ENCODE measurements around the gene KIFC3. TPM values are rescaled to one million over a fixed set of nuclear protein-coding genes. Genes with fewer than 3 reads are reported as not detected.

Gene KIFC3
- total and polyA plus RNA-seq, 2 of the 13 experiments (the other 11 are each of a cell fraction or from before 2014, with no cell fraction given), result 42.1 to 45.3 TPM

DNA sequence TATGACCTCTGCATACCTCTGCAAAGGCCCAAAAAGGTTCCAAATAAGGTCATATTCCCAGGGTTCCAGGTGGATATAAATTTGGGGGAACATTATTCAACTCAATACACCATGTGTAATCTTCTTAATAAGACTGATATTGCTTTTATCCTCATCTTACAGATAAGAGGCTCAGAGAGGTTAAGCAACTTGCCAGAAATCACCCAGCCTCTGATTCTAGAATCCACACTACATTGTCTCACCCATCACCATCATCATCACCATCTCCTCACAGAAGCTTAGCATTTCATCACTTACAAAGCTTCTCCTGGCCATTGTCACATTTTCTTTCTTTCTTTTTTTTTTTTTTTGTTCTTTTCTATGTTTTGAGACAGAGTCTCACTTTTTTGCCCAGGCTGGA, 15.4 kb upstream of the KIFC3 start:
- Histone ChIP-seq H3K4me3 (replicated peaks in 1 of 3; ENCODE audit: insufficient read depth in 1 of 3, low read depth in 2 of 3, low read length in 3 of 3) (no peak overlapping the region), H3K27me3 (ENCODE audit: control insufficient read depth in 1 of 2, insufficient read depth in 2 of 2, low read length in 2 of 2) (no peaks in the 10 kb centered on the region), H3K36me3 (replicated peaks in 1 of 2; ENCODE audit: control insufficient read depth in 1 of 2, insufficient read depth in 2 of 2, low read length in 2 of 2) (no peaks in the 10 kb centered on the region), H3K4me2 (ENCODE audit: low read depth, low read length) (no peak overlapping the region), H3K27ac (ENCODE audit: extremely low read length, insufficient read depth, low read length) (no peak overlapping the region), H3K79me2 (ENCODE audit: insufficient read depth, low read length) (no peaks in the 10 kb centered on the region), H3K9ac (ENCODE audit: insufficient read depth, low read depth, low read length) (no peak overlapping the region), H3K9me3 (ENCODE audit: low read length) (no peaks in the 10 kb centered on the region), H3K4me1 (ENCODE audit: insufficient read depth, low read length) (peaks cover 40% of the 10 kb centered on the region), H4K20me1 (ENCODE audit: insufficient read depth, low read length) (no peaks in the 10 kb centered on the region), H2AFZ (ENCODE audit: low read length) (no peak overlapping the region)
- CTCF ChIA-PET (ENCODE audit: low intra/inter-chr PET ratio, low total read pairs), result no interaction called here
- no peak for FAIRE-seq
- in situ Hi-C loops (cut with HindIII; ENCODE audit: extremely low pct_ligation_motif_present, low pct_unique_long_range_greater_than_20kb) (no loop called here), intact Hi-C loops (cut with micrococcal nuclease; ENCODE audit: unreplicated experiment) (no loop called here)
- TF ChIP-seq ARNTL (CRISPR knock-in tag; IDR thresholded peaks at IDR 0.05) (no peak), ZNF768 (CRISPR knock-in tag; IDR thresholded peaks at IDR 0.05) (peak; percentile 50; the same call in 1 of the 2 replicates)
- no peak for ATAC-seq
- POLR2A ChIA-PET, result interaction anchor here (2.8 kb wide), 1 partner anchor 9 kb away, joined by 10 read pairs; no protein-coding TSS in a partner anchor
- no TSS peak for BruUV-seq (replicated peaks)
- no peak for DNase-seq (ENCODE audit: low spot score)

DNA sequence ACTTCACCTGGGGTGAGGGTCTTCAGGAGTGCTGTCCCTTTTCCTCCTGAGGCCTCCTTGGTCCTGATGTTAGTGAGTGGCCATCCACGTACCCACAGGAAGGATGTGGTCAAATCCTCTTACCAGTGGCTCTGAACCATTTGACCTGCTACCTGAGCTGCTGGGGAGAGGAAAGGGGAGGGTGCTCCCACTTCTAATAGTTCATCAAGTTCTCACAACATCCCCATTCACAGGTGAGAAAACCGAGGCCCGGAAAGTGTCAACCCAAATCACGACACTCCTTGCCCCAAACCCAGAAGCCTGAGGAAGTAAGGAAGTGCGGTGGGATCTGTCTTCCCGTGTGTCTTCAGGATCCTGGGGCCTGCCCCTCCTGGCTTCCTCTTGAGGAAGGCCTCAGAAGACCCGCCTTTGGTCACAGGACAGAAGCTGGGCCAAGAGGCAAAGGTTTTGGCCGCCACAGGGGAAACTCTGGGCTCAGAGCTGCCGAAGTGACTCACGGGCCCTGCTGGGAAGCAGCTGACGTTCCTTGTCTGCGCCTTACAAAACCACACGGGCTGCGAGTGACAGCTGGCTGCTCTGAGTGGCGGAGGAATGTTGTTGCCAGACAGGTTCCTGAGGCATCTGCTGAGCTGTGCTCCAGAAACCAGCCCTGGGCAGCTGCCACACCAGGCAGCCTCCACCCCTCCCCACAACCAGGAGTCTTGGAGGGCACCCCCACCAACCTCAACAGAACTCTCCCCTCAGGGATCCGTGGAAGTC, 13.9 kb upstream of the KIFC3 start:
- no peak for FAIRE-seq
- TF ChIP-seq TBX3 (IDR thresholded peaks at IDR 0.05; ENCODE audit: borderline replicate concordance), result no peak
- TF ChIP-seq SRSF4 (IDR thresholded peaks at IDR 0.05; ENCODE audit: low read depth, low read length, poor library complexity, severe bottlenecking), result no peak
- no peak for TF ChIP-seq ZNF749 (CRISPR knock-in tag; IDR thresholded peaks at IDR 0.05; ENCODE audit: borderline replicate concordance)
- TF ChIP-seq RARA (CRISPR knock-in tag; IDR thresholded peaks at IDR 0.05), result no peak
- TF ChIP-seq CEBPB (IDR thresholded peaks at IDR 0.05; ENCODE audit: borderline replicate concordance, low read depth, low read length), result no peak
- no peak for TF ChIP-seq ZKSCAN8 (CRISPR knock-in tag; IDR thresholded peaks at IDR 0.05; ENCODE audit: borderline replicate concordance)
- TF ChIP-seq GABPB1 (CRISPR knock-in tag; IDR thresholded peaks at IDR 0.05), result no peak
- TF ChIP-seq ZNF331 (CRISPR knock-in tag; IDR thresholded peaks at IDR 0.05), result no peak
- TF ChIP-seq, protein P1, sequence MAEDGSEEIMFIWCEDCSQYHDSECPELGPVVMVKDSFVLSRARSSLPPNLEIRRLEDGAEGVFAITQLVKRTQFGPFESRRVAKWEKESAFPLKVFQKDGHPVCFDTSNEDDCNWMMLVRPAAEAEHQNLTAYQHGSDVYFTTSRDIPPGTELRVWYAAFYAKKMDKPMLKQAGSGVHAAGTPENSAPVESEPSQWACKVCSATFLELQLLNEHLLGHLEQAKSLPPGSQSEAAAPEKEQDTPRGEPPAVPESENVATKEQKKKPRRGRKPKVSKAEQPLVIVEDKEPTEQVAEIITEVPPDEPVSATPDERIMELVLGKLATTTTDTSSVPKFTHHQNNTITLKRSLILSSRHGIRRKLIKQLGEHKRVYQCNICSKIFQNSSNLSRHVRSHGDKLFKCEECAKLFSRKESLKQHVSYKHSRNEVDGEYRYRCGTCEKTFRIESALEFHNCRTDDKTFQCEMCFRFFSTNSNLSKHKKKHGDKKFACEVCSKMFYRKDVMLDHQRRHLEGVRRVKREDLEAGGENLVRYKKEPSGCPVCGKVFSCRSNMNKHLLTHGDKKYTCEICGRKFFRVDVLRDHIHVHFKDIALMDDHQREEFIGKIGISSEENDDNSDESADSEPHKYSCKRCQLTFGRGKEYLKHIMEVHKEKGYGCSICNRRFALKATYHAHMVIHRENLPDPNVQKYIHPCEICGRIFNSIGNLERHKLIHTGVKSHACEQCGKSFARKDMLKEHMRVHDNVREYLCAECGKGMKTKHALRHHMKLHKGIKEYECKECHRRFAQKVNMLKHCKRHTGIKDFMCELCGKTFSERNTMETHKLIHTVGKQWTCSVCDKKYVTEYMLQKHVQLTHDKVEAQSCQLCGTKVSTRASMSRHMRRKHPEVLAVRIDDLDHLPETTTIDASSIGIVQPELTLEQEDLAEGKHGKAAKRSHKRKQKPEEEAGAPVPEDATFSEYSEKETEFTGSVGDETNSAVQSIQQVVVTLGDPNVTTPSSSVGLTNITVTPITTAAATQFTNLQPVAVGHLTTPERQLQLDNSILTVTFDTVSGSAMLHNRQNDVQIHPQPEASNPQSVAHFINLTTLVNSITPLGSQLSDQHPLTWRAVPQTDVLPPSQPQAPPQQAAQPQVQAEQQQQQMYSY (CRISPR knock-in tag; IDR thresholded peaks at IDR 0.05), result no peak
- TF ChIP-seq, protein P2, sequence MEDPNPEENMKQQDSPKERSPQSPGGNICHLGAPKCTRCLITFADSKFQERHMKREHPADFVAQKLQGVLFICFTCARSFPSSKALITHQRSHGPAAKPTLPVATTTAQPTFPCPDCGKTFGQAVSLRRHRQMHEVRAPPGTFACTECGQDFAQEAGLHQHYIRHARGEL (CRISPR knock-in tag; IDR thresholded peaks at IDR 0.05), result no peak
- TF ChIP-seq BHLHE40 (IDR thresholded peaks at IDR 0.05; ENCODE audit: low read length), result no peak
- TF ChIP-seq KMT2B (CRISPR knock-in tag; IDR thresholded peaks at IDR 0.05), result no peak
- no peak for TF ChIP-seq ZNF382 (CRISPR knock-in tag; IDR thresholded peaks at IDR 0.05; ENCODE audit: borderline replicate concordance)
- no peak for TF ChIP-seq U2AF1 (optimal IDR thresholded peaks at IDR 0.05; ENCODE audit: low read depth, low read length)

More for the DNA sequence above, 13.9 kb upstream of the KIFC3 start:
- H3K4me2 ChIP-seq (ENCODE audit: low read depth, low read length), result no peak overlapping the region
- H3K4me1 ChIP-seq (ENCODE audit: insufficient read depth, low read length), result peaks cover 43% of the 10 kb centered on the region
- ATAC-seq, result no peak
- BruUV-seq (replicated peaks), result no TSS peak
- ChIA-PET POLR2A (interaction anchor here (0.7 to 2.8 kb wide), 4 partner anchors 11 to 45 kb away, joined by 3 to 10 read pairs (median 3); partner anchors contain the start of gene KIFC3), CTCF (ENCODE audit: low intra/inter-chr PET ratio, low total read pairs) (no interaction called here)
- H3K27ac ChIP-seq (ENCODE audit: extremely low read length, insufficient read depth, low read length), result no peak overlapping the region
- no peak overlapping the region for H2AFZ ChIP-seq (ENCODE audit: low read length)
- H3K9ac ChIP-seq (ENCODE audit: insufficient read depth, low read depth, low read length), result no peak overlapping the region
- DNase-seq (ENCODE audit: low spot score), result no peak
- no peaks in the 10 kb centered on the region for H3K36me3 ChIP-seq (replicated peaks in 1 of 2; ENCODE audit: control insufficient read depth in 1 of 2, insufficient read depth in 2 of 2, low read length in 2 of 2)
- no peaks in the 10 kb centered on the region for H3K79me2 ChIP-seq (ENCODE audit: insufficient read depth, low read length)
- no peaks in the 10 kb centered on the region for H3K27me3 ChIP-seq (ENCODE audit: control insufficient read depth in 1 of 2, insufficient read depth in 2 of 2, low read length in 2 of 2)
- in situ Hi-C loops (cut with HindIII; ENCODE audit: extremely low pct_ligation_motif_present, low pct_unique_long_range_greater_than_20kb), result no loop called here
- 63% methylated on average over 13 of the region's 16 CpGs for WGBS (ENCODE audit: low lambda C conversion rate)
- intact Hi-C loops (cut with micrococcal nuclease; ENCODE audit: unreplicated experiment), result no loop called here
- H3K4me3 ChIP-seq (replicated peaks in 1 of 3; ENCODE audit: insufficient read depth in 1 of 3, low read depth in 2 of 3, low read length in 3 of 3), result no peak overlapping the region
- H3K9me3 ChIP-seq (ENCODE audit: low read length), result no peaks in the 10 kb centered on the region
- no peaks in the 10 kb centered on the region for H4K20me1 ChIP-seq (ENCODE audit: insufficient read depth, low read length)

Data from HepG2 (cell line).